Prostate gland (tissue), 2 donors: ENCODE data around the gene MNX1.

ENCODE experiments used
- POLR2A ChIP-seq: fragments of 450-650 bp; IDR thresholded peaks from one replicate; pipeline ENCODE4 v1.6.1; 2016; ENCODE audit warnings: antibody characterized with exemption, mild to moderate bottlenecking
- POLR2AphosphoS5 ChIP-seq: sonication (generic); formaldehyde crosslinking; IDR thresholded peaks from one replicate; pipeline ENCODE4 v1.6.1; 2017; ENCODE audit warnings: antibody characterized with exemption
- TF ChIP-seq, protein P1 (sequence below), 4 experiments: fragments of 200-600 bp in 2 of 4; fragments of 450-650 bp in 2 of 4; sonication (generic) in 2 of 4; IDR thresholded peaks; 1 replicate in 3 of 4; 2 replicates in 1 of 4; pipeline ENCODE4 v1.5.1; 2016 to 2019; ENCODE audit warnings: antibody characterized with exemption in 4 of 4, mild to moderate bottlenecking in 2 of 4, moderate library complexity in 2 of 4

GRCh38 chr7:157011333-157012112, 1.1 kb upstream of the MNX1 start:
- TF ChIP-seq, protein P1, sequence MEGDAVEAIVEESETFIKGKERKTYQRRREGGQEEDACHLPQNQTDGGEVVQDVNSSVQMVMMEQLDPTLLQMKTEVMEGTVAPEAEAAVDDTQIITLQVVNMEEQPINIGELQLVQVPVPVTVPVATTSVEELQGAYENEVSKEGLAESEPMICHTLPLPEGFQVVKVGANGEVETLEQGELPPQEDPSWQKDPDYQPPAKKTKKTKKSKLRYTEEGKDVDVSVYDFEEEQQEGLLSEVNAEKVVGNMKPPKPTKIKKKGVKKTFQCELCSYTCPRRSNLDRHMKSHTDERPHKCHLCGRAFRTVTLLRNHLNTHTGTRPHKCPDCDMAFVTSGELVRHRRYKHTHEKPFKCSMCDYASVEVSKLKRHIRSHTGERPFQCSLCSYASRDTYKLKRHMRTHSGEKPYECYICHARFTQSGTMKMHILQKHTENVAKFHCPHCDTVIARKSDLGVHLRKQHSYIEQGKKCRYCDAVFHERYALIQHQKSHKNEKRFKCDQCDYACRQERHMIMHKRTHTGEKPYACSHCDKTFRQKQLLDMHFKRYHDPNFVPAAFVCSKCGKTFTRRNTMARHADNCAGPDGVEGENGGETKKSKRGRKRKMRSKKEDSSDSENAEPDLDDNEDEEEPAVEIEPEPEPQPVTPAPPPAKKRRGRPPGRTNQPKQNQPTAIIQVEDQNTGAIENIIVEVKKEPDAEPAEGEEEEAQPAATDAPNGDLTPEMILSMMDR (IDR thresholded peaks at IDR 0.05), result no peak
- TF ChIP-seq POLR2AphosphoS5 (no peak), POLR2A (no peak)
